Lung (tissue), 12 donors: Measurements from ENCODE around the gene SLC12A5. TPM values are rescaled to one million over a fixed set of nuclear protein-coding genes. Genes with fewer than 3 reads are reported as not detected.

ENCODE experiments used
- ATAC-seq: fragments of 200-7000 bp; cut with Tn5 transposase; one replicate; pipeline ENCODE4 v1.9.1; 2020; ENCODE audit warnings: moderate number of reproducible peaks; ENCODE audit not compliant: insufficient read depth, low FRiP score
- DNase-seq, 3 donors: peaks; one replicate each; pipeline ENCODE4 v3.0.0-alpha.2; 2013 to 2017
- H3K27ac ChIP-seq, 2 donors: one replicate each; pipeline ENCODE4 v1.5.1; 2013; ENCODE audit warnings: mild to moderate bottlenecking in 2 of 2, moderate library complexity in 2 of 2, control low read depth in 1 of 2, inconsistent platforms in 1 of 2, low read depth in 1 of 2, low read length in 1 of 2
- H3K27me3 ChIP-seq, 3 donors: one replicate each; pipeline ENCODE4 v1.5.1; 2013; ENCODE audit warnings: low read length in 2 of 3; ENCODE audit not compliant: control insufficient read depth in 3 of 3, insufficient read depth in 3 of 3
- H3K36me3 ChIP-seq, 4 donors: one replicate each; pipeline ENCODE4 v1.5.1; 2013; ENCODE audit warnings: low read length in 4 of 4, mild to moderate bottlenecking in 1 of 4, moderate library complexity in 1 of 4; ENCODE audit not compliant: control insufficient read depth in 4 of 4, insufficient read depth in 4 of 4
- H3K4me1 ChIP-seq, 5 donors: one replicate each; pipeline ENCODE4 v1.5.1; 2013; ENCODE audit warnings: low read length in 5 of 5, mild to moderate bottlenecking in 2 of 5, moderate library complexity in 1 of 5; ENCODE audit not compliant: control insufficient read depth in 5 of 5, insufficient read depth in 5 of 5
- H3K4me3 ChIP-seq: one replicate; pipeline ENCODE4 v1.5.1; 2013; ENCODE audit warnings: mild to moderate bottlenecking, control low read depth, moderate library complexity
- H3K9ac ChIP-seq, 2 donors: one replicate each; pipeline ENCODE4 v1.5.1; 2013; ENCODE audit warnings: low read length in 2 of 2, control low read depth in 1 of 2; ENCODE audit not compliant: insufficient read depth in 1 of 2
- H3K9me3 ChIP-seq, 4 donors: one replicate each; pipeline ENCODE4 v1.5.1; 2013; ENCODE audit warnings: low read length in 3 of 4, mild to moderate bottlenecking in 1 of 4, moderate library complexity in 1 of 4; ENCODE audit not compliant: control insufficient read depth in 4 of 4, insufficient read depth in 3 of 4
- CTCF ChIP-seq: IDR thresholded peaks from 2 replicates; pipeline ENCODE4 v1.5.1; 2012; ENCODE audit warnings: mild to moderate bottlenecking; ENCODE audit errors: control extremely low read depth, extremely low read depth
- WGBS, 2 donors: extraction: QIAGEN DNeasy Blood & Tissue Kit; methylation state at CpG; one replicate each; pipeline ENCODE4 v1.1.7; 2013; 5-methylcytosine and 5-hydroxymethylcytosine counted together
- polyA plus RNA-seq, 2 donors: library from polyadenylated mRNA; stranded (reverse); fragments of 200-250 nt; gene quantifications; one replicate each; pipeline ENCODE4 v1.2.1, GENCODE V29; 2013
- total RNA-seq, 2 donors: library from RNA; depleted of rRNA in 1 of 2; stranded (reverse); fragments of >200 nt in 1 of 2; gene quantifications; one replicate each; pipeline ENCODE4 v1.2.1, GENCODE V29; 2014 to 2021
- donor health status: control.
- donor health status: control.
- donor health status: Bipolar disorder and iron deficiency.
- donor health status: healthy.
- donor health status: DM: yes; HTN: yes; CAD: no.

Gene SLC12A5
- total and polyA plus RNA-seq, 4 donors = 0.52 TPM; not detected in 3

DNA sequence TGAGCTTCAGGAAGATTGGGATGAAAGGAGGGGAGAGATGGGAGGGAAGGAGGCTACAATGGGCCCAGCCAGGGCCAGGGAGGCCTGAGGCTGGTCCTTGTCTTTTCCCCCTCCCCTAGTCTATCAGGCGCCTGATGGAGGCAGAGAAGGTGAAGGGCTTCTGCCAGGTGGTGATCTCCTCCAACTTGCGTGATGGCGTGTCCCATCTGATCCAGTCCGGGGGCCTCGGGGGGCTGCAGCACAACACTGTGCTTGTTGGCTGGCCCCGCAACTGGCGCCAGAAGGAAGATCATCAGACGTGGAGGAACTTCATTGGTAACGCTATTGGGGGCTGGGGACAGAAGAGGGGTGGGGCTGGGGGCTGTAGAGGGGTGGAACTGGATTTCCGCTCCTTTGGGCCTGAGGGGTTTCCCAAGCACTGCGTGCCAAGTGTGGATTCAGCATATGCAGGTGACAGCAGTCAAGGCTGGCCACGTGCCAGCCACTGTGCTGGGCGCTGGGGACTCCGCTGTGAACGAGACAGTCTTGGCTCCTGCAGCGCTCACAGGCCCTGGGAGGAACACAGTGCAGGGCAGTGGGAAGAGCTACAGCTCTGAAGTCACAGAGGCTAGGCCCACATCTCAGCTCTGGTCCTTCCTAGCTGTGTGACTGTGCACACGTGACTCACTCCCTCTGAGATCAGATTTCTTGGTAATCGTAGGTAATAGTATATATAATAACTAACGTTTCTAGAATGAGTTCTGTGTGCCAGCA is 22.7 kb downstream of the SLC12A5 start:
- Histone ChIP-seq H3K9ac (no peak overlapping the region), H3K27me3 (peaks cover 0 to 1% (median 0%) of the 10 kb centered on the region in 3 donors), H3K27ac (no peak overlapping the region), H3K36me3 (no peaks in the 10 kb centered on the region), H3K4me3 (no peak overlapping the region), H3K4me1 (no peaks in the 10 kb centered on the region), H3K9me3 (no peaks in the 10 kb centered on the region)
- ATAC-seq (no peak), DNase-seq (no peak)
- no peak for TF ChIP-seq CTCF
- WGBS, 2 donors = 74 to 76% methylated on average over 19 of the region's 19 CpGs

DNA sequence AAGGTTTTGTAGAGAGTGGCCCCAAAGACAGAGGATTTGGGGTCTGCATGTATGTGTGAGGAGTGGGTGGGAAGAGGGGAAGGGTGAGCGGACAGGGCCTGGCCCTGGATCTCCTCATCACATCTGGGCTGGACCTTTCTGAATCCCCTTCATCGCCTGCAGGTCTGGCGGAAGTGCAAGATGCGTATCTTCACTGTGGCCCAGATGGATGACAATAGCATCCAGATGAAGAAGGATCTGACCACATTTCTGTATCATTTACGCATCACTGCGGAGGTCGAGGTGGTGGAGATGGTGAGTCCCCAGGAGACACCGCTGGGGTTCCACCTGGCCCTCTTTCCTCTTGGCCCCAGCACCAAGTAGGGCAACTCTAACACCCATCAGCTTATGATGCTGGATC is 24.4 kb downstream of the SLC12A5 start:
- H3K9ac ChIP-seq = no peak overlapping the region
- H3K4me3 ChIP-seq = no peak overlapping the region
- TF ChIP-seq CTCF = no peak
- H3K27me3 ChIP-seq = peaks cover 0 to 8% (median 3%) of the 10 kb centered on the region in 3 donors
- H3K27ac ChIP-seq = no peak overlapping the region
- ATAC-seq (no peak), DNase-seq (no peak)
- WGBS, 2 donors = 87 to 93% methylated on average over 8 of the region's 8 CpGs
- peaks cover 0 to 8% (median 6%) of the 10 kb centered on the region in 5 donors for H3K4me1 ChIP-seq
- H3K9me3 ChIP-seq = no peaks in the 10 kb centered on the region
- no peaks in the 10 kb centered on the region for H3K36me3 ChIP-seq

GRCh38 chr20:46054606-46055005 is 25.6 kb downstream of the SLC12A5 start:
- H3K9me3 ChIP-seq = no peaks in the 10 kb centered on the region
- H3K27me3 ChIP-seq = peaks cover 0 to 11% (median 3%) of the 10 kb centered on the region in 3 donors
- ATAC-seq = no peak
- no peak for DNase-seq
- 53% methylated on average over 6 of the region's 6 CpGs for WGBS, 2 donors
- H3K9ac ChIP-seq = no peak overlapping the region
- H3K36me3 ChIP-seq = no peaks in the 10 kb centered on the region
- peaks cover 0 to 15% (median 9%) of the 10 kb centered on the region in 5 donors for H3K4me1 ChIP-seq
- no peak overlapping the region for H3K27ac ChIP-seq
- no peak overlapping the region for H3K4me3 ChIP-seq
- no peak for TF ChIP-seq CTCF
